OCI-LY7 (cell line): Measurements from ENCODE around the gene BRCA1. TPM values are rescaled to one million over a fixed set of nuclear protein-coding genes. Genes with fewer than 3 reads are reported as not detected.

Experiments
- BruUV-seq: library from RNA; stranded (reverse); fragments of 400-500 nt; replicated peaks from 2 replicates; lab custom pipeline; 2021; lab: Mats Ljungman, UMichigan
- CTCF ChIA-PET: fragments of 300-600 bp; sonication (Branson Sonifier 250); formaldehyde crosslinking; loops from one replicate; lab custom pipeline; 2022; ENCODE audit warnings: antibody characterized with exemption; ENCODE audit not compliant: unreplicated experiment; lab: Charles Lee
- POLR2A ChIA-PET: fragments of 300-600 bp; sonication (Branson Sonifier 250); formaldehyde crosslinking; loops from one replicate; lab custom pipeline; 2022; ENCODE audit warnings: antibody characterized with exemption; lab: Charles Lee
- DNase-seq: peaks from one replicate; pipeline ENCODE4 v3.0.0-alpha.2; 2015; ENCODE audit warnings: low spot score
- H2AFZ ChIP-seq: fragments of 200-600 bp; sonication (generic), shearing (Covaris generic); 2 replicates; pipeline ENCODE4 v1.6.1; 2014; ENCODE audit warnings: mild to moderate bottlenecking, antibody characterized with exemption, low read length, moderate library complexity
- H3K27ac ChIP-seq: fragments of 200-600 bp; sonication (generic); 2 replicates; pipeline ENCODE4 v1.5.1; 2014; ENCODE audit warnings: mixed run types, low read depth, mild to moderate bottlenecking, moderate library complexity, low read length, inconsistent platforms; ENCODE audit not compliant: poor library complexity, severe bottlenecking
- H3K36me3 ChIP-seq: fragments of 200-600 bp; sonication (generic); 2 replicates; pipeline ENCODE4 v1.6.1; 2014; ENCODE audit warnings: mild to moderate bottlenecking, antibody characterized with exemption, low read length, moderate library complexity, mixed read lengths; ENCODE audit not compliant: insufficient read depth
- H3K4me1 ChIP-seq: fragments of 200-600 bp; sonication (generic); 2 replicates; pipeline ENCODE4 v1.5.1; 2014; ENCODE audit warnings: mild to moderate bottlenecking, low read length; ENCODE audit not compliant: insufficient read depth, poor library complexity, severe bottlenecking
- H3K4me2 ChIP-seq: fragments of 200-600 bp; sonication (generic); 2 replicates; pipeline ENCODE4 v1.6.1; 2014; ENCODE audit warnings: mild to moderate bottlenecking, low read length
- H3K4me3 ChIP-seq: fragments of 200-600 bp; sonication (generic); 2 replicates; pipeline ENCODE4 v1.5.1; 2014; ENCODE audit warnings: mild to moderate bottlenecking, low read depth, low read length; ENCODE audit not compliant: poor library complexity, severe bottlenecking
- H3K79me2 ChIP-seq: fragments of 200-600 bp; sonication (generic); 2 replicates; pipeline ENCODE4 v1.6.1; 2016; ENCODE audit warnings: low read depth, mild to moderate bottlenecking, low read length, moderate library complexity, mixed read lengths; ENCODE audit not compliant: insufficient read depth
- H3K9me2 ChIP-seq: fragments of 200-600 bp; sonication (generic); 2 replicates; pipeline ENCODE4 v1.6.1; 2016; ENCODE audit warnings: mild to moderate bottlenecking, low read length, mixed read lengths; ENCODE audit not compliant: insufficient read depth
- H3K9me3 ChIP-seq: fragments of 200-600 bp; sonication (generic); 2 replicates; pipeline ENCODE4 v1.6.1; 2014; ENCODE audit warnings: mild to moderate bottlenecking, mixed run types, low read length, mixed read lengths
- H4K20me1 ChIP-seq: fragments of 200-600 bp; sonication (generic); 2 replicates; pipeline ENCODE4 v1.6.1; 2014; ENCODE audit warnings: mild to moderate bottlenecking, antibody characterized with exemption, low read length, moderate library complexity, mixed read lengths; ENCODE audit not compliant: insufficient read depth
- EZH2phosphoT487 ChIP-seq: fragments of 200-600 bp; sonication (generic); IDR thresholded peaks from 2 replicates; pipeline ENCODE4 v1.6.1; 2018; ENCODE audit warnings: low read depth, borderline replicate concordance, mild to moderate bottlenecking, mixed run types, antibody characterized with exemption, low read length, moderate library complexity, mixed read lengths
- intact Hi-C: fragments of 100-400 bp; cut with micrococcal nuclease; formaldehyde crosslinking; loops from one replicate; pipeline ENCODE4 v1.10.0; 2022; ENCODE audit not compliant: unreplicated experiment
- total RNA-seq, 2 experiments: library from RNA; depleted of rRNA in 1 of 2; stranded (reverse); fragments of >200 nt in 1 of 2; shearing (Covaris generic) in 1 of 2; gene quantifications; 2 replicates each; pipeline ENCODE4 v1.2.3, GENCODE V29; 2014 to 2022
- TF ChIP-seq, protein P1 (sequence below): fragments of 200-600 bp; sonication (generic); conservative IDR thresholded peaks from 2 replicates; pipeline ENCODE4 v1.5.1; 2014; ENCODE audit warnings: mild to moderate bottlenecking, antibody characterized with exemption, low read length, moderate library complexity, mixed read lengths

Gene BRCA1
- total RNA-seq, 2 experiments from 2014 or later: 112 to 135 TPM

DNA sequence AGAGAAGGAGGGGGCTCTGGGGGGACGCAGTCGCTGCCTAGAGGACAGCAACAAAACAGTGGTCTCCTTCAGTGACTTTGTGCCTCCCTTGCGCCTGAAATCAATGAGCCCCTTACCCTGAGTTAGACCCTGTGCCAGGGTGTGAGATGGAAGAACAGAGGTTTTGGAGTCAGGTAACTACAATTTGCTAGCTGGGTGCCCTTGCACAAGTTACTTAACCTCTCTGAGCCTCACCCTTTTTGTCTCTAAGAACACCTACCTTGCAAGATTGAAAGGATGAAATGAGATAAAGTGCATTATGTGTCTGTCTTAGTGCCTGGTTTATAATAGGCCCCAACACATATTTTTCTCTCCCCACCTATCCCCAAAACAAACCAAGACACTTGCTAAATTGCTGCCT lies 90.3 kb downstream of the BRCA1 start:
- no TSS peak for BruUV-seq
- Histone ChIP-seq H3K4me1 (no peaks in the 10 kb centered on the region), H3K4me2 (no peak overlapping the region), H3K36me3 (no peaks in the 10 kb centered on the region), H3K79me2 (no peaks in the 10 kb centered on the region), H3K27ac (no peak overlapping the region), H3K9me2 (no peaks in the 10 kb centered on the region), H3K9me3 (no peaks in the 10 kb centered on the region), H3K4me3 (no peak overlapping the region), H4K20me1 (no peaks in the 10 kb centered on the region), H2AFZ (no peak overlapping the region)
- POLR2A ChIA-PET: no interaction called here
- TF ChIP-seq, protein P1, sequence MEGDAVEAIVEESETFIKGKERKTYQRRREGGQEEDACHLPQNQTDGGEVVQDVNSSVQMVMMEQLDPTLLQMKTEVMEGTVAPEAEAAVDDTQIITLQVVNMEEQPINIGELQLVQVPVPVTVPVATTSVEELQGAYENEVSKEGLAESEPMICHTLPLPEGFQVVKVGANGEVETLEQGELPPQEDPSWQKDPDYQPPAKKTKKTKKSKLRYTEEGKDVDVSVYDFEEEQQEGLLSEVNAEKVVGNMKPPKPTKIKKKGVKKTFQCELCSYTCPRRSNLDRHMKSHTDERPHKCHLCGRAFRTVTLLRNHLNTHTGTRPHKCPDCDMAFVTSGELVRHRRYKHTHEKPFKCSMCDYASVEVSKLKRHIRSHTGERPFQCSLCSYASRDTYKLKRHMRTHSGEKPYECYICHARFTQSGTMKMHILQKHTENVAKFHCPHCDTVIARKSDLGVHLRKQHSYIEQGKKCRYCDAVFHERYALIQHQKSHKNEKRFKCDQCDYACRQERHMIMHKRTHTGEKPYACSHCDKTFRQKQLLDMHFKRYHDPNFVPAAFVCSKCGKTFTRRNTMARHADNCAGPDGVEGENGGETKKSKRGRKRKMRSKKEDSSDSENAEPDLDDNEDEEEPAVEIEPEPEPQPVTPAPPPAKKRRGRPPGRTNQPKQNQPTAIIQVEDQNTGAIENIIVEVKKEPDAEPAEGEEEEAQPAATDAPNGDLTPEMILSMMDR: no peak
- no peak for TF ChIP-seq EZH2phosphoT487
- DNase-seq: no peak
- CTCF ChIA-PET: no interaction called here
- intact Hi-C loops: no loop called here

DNA sequence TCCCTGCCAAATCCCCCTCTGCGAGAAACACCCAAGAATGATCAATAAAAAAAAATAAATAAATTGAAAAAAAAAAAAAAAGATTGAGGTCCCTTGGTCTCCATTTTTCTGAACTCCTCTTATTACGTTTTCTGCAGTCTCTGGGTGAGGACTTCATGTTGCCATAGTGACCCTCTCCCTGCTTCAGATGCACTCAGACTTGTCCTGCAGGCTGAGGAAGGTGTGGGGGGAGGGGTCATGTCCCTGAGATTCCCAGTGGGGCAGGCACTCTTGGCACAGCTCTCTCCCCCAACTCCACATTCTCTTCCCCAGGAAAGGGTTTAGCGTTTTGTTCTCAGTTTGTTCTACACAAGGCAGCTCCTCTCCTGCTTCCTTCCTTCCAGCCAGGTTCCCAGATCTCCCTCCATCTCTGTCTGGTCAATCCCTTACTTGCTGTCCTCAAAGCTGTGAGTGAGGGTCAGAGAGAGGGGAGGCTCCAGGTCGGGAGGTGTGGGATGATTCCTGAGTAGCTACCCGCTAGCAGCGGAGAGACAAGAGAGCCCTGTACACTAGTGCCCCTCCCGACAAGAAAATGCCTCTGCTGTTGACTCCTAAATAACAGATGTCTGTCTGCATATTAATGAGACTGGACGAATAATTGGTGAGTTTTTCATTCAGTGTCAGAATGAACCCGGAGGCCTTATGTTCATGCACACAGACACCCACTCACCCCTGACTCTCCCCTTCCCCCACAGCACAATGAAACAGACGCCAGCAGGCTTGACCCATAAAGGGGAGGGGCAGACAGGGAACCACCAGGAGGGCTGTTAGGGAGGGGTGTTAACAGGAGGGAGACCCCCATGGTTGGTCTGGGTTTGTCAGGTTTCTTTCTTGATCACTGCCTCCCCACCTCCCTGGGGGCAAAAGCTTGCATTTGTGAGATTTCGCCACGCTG lies 90.9 kb downstream of the BRCA1 start:
- no TSS peak for BruUV-seq
- Histone ChIP-seq H4K20me1 (no peaks in the 10 kb centered on the region), H3K9me2 (no peaks in the 10 kb centered on the region), H2AFZ (no peak overlapping the region), H3K27ac (no peak overlapping the region), H3K9me3 (no peaks in the 10 kb centered on the region), H3K4me1 (no peaks in the 10 kb centered on the region), H3K36me3 (no peaks in the 10 kb centered on the region), H3K4me2 (no peak overlapping the region), H3K79me2 (no peaks in the 10 kb centered on the region), H3K4me3 (no peak overlapping the region)
- POLR2A ChIA-PET: interaction anchor here (0.6 to 0.7 kb wide), 4 partner anchors 24 to 127 kb away, joined by 3 to 4 read pairs (median 3); no protein-coding TSS in a partner anchor
- CTCF ChIA-PET: no interaction called here
- intact Hi-C loops: no loop called here
- TF ChIP-seq, protein P1: no peak
- TF ChIP-seq EZH2phosphoT487: no peak
- DNase-seq: no peak

DNA sequence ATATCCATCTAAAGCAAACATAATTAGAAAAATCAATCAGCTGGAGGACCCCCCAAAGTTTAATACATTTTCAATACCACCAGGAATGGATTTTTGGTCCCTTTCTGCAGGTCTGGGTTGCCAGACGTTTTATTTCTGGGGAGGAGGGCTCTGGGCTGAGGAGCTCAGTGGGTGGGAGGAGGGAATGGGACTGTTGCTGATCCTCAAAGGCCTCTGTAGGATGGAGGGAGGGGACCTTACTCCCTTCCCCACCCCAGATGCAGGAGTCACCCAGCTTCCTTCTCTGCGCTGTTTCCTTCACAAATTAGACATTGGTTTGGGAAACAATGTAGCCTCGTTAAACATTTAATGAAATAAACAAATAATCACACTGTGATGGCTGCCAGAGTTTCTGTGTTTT lies 93.5 kb downstream of the BRCA1 start:
- ChIA-PET CTCF (no interaction called here), POLR2A (no interaction called here)
- H2AFZ ChIP-seq: no peak overlapping the region
- TF ChIP-seq EZH2phosphoT487: no peak
- TF ChIP-seq, protein P1: no peak
- intact Hi-C loops: no loop called here
- no peaks in the 10 kb centered on the region for H3K79me2 ChIP-seq
- H3K27ac ChIP-seq: no peak overlapping the region
- no TSS peak for BruUV-seq
- H3K9me3 ChIP-seq: no peaks in the 10 kb centered on the region
- DNase-seq: no peak
- no peaks in the 10 kb centered on the region for H3K4me1 ChIP-seq
- H3K36me3 ChIP-seq: no peaks in the 10 kb centered on the region
- H4K20me1 ChIP-seq: no peaks in the 10 kb centered on the region
- H3K4me3 ChIP-seq: no peak overlapping the region
- no peaks in the 10 kb centered on the region for H3K9me2 ChIP-seq
- H3K4me2 ChIP-seq: no peak overlapping the region
